ENCODE results near the gene SGPP1.

- TF ChIP-seq CTCF (conservative IDR thresholded peaks at IDR 0.05; ENCODE audit: low read depth, low read length) (no peak), EZH2phosphoT487 (IDR thresholded peaks at IDR 0.05; ENCODE audit: borderline replicate concordance, low read length) (no peak)
Measured at GRCh38 chr14:63712123-63712522, 15.7 kb downstream of the SGPP1 start.
